Skeletal muscle tissue (tissue), 4 donors: ENCODE results near the gene RDX. TPM values are rescaled to one million over a fixed set of nuclear protein-coding genes. Genes with fewer than 3 reads are reported as not detected.
"Not testable (repeated sequence)": the region's sequence is repeated elsewhere in the genome, so short reads cannot be mapped to it uniquely, and the experiment has no call there.

Source experiments
- H3K27ac ChIP-seq: one replicate; pipeline ENCODE4 v1.7.0; 2013; ENCODE audit warnings: mild to moderate bottlenecking, low read depth, low read length, inconsistent platforms
- H3K27me3 ChIP-seq, 3 donors: one replicate each; pipeline ENCODE4 v1.7.0; 2013; ENCODE audit warnings: low read length in 3 of 3; ENCODE audit not compliant: control insufficient read depth in 3 of 3, insufficient read depth in 3 of 3
- H3K36me3 ChIP-seq, 3 donors: one replicate each; pipeline ENCODE4 v1.7.0; 2013; ENCODE audit warnings: low read length in 3 of 3; ENCODE audit not compliant: control insufficient read depth in 3 of 3, insufficient read depth in 3 of 3
- H3K4me1 ChIP-seq, 3 donors: one replicate each; pipeline ENCODE4 v1.7.0; 2013; ENCODE audit warnings: low read length in 3 of 3, mild to moderate bottlenecking in 3 of 3; ENCODE audit not compliant: control insufficient read depth in 3 of 3, insufficient read depth in 3 of 3
- H3K4me3 ChIP-seq, 3 donors: one replicate each; pipeline ENCODE4 v1.7.0; 2013; ENCODE audit warnings: low read length in 3 of 3
- H3K9ac ChIP-seq, 3 donors: one replicate each; pipeline ENCODE4 v1.7.0; 2013; ENCODE audit warnings: low read length in 3 of 3, mild to moderate bottlenecking in 3 of 3, moderate library complexity in 2 of 3, low read depth in 1 of 3
- H3K9me3 ChIP-seq, 3 donors: one replicate each; pipeline ENCODE4 v1.7.0; 2013; ENCODE audit warnings: low read length in 3 of 3; ENCODE audit not compliant: control insufficient read depth in 3 of 3
- total RNA-seq: library from RNA; depleted of rRNA; stranded (reverse); fragments of >200 nt; gene quantifications from one replicate; pipeline ENCODE4 v1.2.3, GENCODE V29; 2014
- donor health status: Osteomylitis.

RDX gene
- total RNA-seq, 1 donor from 2014 or later = 56.4 TPM

- H3K27me3 ChIP-seq, H3K27ac ChIP-seq, H3K4me3 ChIP-seq, H3K9ac ChIP-seq, H3K9me3 ChIP-seq, H3K36me3 ChIP-seq, H3K4me1 ChIP-seq: not testable (repeated sequence)
These were observed 103.7 kb downstream of the RDX start for GRCh38 chr11:110192604-110193282.

DNA sequence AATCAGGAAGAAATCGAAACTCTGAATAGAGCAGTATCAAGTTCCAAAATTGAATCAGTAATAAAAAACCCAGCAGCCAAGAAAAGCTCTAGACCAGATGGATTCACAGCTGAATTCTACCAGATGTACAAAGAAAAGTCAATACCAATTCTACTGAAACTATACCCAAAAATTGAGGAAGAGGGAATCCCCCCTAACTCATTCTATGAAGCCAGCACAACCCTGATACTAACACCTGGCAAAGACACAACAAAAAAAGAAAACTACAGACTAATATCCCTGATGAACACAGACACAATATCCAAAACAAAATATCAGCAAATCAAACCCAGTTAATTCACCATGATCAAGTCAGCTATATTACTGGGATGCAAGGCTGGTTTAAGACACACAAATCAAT, 105.5 kb downstream of the RDX start:
- no peak overlapping the region for H3K27ac ChIP-seq
- no peak overlapping the region for H3K4me3 ChIP-seq
- peaks cover 0 to under 1% (median 0%) of the 10 kb centered on the region in 3 donors for H3K36me3 ChIP-seq
- H3K9me3 ChIP-seq = no peaks in the 10 kb centered on the region
- no peak overlapping the region for H3K9ac ChIP-seq
- H3K4me1 ChIP-seq = peaks cover 0 to 3% (median 0%) of the 10 kb centered on the region in 3 donors
- no peaks in the 10 kb centered on the region for H3K27me3 ChIP-seq

DNA sequence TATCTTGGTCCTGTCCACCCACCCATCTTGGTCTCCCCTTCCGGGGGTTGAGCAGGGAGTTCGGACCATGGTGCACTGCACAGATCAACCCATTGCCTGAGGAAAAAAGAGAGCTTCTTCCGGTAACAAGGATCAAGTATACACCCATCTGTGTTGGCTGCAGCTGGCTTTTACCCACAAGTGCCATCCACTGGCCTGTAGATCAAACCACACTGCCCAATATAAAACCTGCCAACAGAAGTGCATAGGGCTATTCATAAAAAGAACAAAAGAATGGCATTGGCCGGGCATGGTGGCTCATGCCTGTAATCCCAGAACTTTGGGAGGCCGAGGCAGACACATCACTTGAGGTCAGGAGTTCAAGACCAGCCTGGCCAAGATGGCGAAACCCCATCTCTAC, 108.7 kb downstream of the RDX start:
- no peaks in the 10 kb centered on the region for H3K4me1 ChIP-seq
- peaks cover 0 to 2% (median 0%) of the 10 kb centered on the region in 3 donors for H3K36me3 ChIP-seq
- no peak overlapping the region for H3K9ac ChIP-seq
- H3K9me3 ChIP-seq = no peaks in the 10 kb centered on the region
- H3K27me3 ChIP-seq = no peaks in the 10 kb centered on the region
- no peak overlapping the region for H3K27ac ChIP-seq
- H3K4me3 ChIP-seq = no peak overlapping the region

DNA sequence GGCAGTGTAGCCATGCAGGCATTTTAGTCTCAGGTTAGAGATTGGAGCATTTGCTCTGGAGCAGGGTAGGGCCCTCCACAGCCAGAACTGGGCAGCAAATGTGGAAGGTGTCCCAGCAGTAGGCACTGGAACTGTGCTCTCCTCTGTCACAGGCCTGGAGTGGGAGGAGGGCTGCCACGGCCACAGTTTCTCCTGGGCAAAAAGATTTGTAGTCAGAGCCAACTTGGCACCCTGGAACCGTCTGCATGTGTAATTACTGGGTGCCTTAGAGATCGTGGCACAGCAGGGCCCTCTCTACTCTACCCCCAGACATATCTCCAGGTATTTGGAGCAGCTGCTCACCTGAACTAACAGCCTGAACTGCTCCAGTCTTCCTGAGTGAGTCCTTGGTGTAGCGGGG, 109.5 kb downstream of the RDX start:
- H3K9ac ChIP-seq = no peak overlapping the region
- H3K4me1 ChIP-seq = no peaks in the 10 kb centered on the region
- no peak overlapping the region for H3K27ac ChIP-seq
- H3K9me3 ChIP-seq = no peaks in the 10 kb centered on the region
- H3K27me3 ChIP-seq = no peaks in the 10 kb centered on the region
- peaks cover 0 to 2% (median 0%) of the 10 kb centered on the region in 3 donors for H3K36me3 ChIP-seq
- no peak overlapping the region for H3K4me3 ChIP-seq

DNA sequence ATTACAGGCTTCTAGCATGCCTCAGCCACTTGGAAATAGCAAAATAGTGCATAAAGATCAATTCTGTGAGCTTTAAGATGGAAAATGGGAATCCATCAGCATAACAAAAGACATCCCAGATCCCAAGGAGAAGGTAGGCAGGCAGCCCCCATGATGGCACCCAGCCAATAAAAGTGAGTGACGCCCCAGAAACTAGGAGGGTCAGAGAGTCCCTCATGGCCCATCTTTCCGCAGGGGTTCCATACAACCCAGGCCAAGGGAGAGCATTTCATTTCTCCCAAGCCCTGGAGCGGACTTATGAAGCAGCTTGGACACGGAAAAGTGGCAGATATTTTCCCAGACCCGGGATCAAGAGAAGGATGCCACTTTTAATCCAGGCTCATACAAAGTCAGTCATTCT, 110.0 kb downstream of the RDX start:
- Histone ChIP-seq H3K27me3 (no peaks in the 10 kb centered on the region), H3K27ac (no peak overlapping the region), H3K4me3 (no peak overlapping the region), H3K36me3 (peaks cover 0 to 2% (median 0%) of the 10 kb centered on the region in 3 donors), H3K9ac (no peak overlapping the region), H3K9me3 (no peaks in the 10 kb centered on the region), H3K4me1 (no peaks in the 10 kb centered on the region)

- Histone ChIP-seq H3K27me3 (no peaks in the 10 kb centered on the region), H3K27ac (no peak overlapping the region), H3K9me3 (no peaks in the 10 kb centered on the region), H3K4me1 (no peaks in the 10 kb centered on the region), H3K36me3 (peaks cover 0 to 2% (median 0%) of the 10 kb centered on the region in 3 donors), H3K4me3 (no peak overlapping the region), H3K9ac (no peak overlapping the region)
These were observed 110.8 kb downstream of the RDX start for GRCh38 chr11:110185599-110185998.

DNA sequence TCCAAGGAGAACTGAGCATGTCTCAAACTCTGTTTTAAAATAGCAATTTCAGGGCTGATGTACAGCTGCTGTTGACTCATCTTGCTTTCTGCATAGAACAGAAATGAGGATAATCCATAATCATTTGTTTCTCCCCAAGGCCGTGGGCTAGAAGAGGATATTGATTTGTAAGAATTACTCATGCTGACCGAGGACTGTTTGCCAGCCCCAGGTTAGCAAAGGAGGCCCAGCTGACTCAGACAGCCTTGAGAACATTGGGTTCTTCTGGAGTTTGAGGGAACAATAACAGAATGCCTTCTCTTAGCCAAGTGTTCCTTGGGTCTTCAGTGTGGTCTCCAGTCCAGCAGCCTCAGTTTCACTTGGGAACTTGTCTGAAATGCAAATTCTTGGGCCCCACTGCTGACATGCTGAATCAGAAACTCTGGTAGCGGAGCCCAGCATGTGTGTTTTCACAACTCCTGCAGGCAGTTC, 111.3 kb downstream of the RDX start:
- Histone ChIP-seq H3K9me3 (no peaks in the 10 kb centered on the region), H3K4me1 (no peaks in the 10 kb centered on the region), H3K4me3 (no peak overlapping the region), H3K36me3 (peaks cover 0 to 2% (median 0%) of the 10 kb centered on the region in 3 donors), H3K27ac (no peak overlapping the region), H3K27me3 (no peaks in the 10 kb centered on the region), H3K9ac (no peak overlapping the region)

- H3K36me3 ChIP-seq = peaks cover 0 to 2% (median 0%) of the 10 kb centered on the region in 3 donors
- H3K4me1 ChIP-seq = no peaks in the 10 kb centered on the region
- no peaks in the 10 kb centered on the region for H3K9me3 ChIP-seq
- H3K9ac ChIP-seq = no peak overlapping the region
- no peak overlapping the region for H3K27ac ChIP-seq
- H3K4me3 ChIP-seq = no peak overlapping the region
- H3K27me3 ChIP-seq = no peaks in the 10 kb centered on the region
These were observed 112.0 kb downstream of the RDX start for GRCh38 chr11:110184456-110184855.

DNA sequence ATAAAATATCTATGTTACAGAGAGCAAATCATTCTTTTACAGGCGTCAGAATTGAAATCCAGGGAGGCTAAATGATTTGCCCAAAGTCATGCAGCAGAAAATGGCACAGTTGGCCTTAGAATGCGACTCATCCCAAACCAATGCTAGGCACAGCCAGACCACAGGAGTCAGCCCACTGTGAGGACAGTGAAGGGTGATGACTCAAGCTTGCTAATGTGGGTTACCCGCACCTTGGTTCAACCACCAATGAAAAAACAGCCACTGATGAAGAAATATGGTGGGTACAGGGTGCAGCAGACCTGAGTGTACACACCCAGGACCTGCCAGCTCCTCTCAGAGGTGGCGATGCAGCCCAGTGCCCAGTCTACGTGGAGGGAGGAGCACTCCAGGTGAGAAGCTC, 113.5 kb downstream of the RDX start:
- H3K27ac ChIP-seq = no peak overlapping the region
- no peaks in the 10 kb centered on the region for H3K9me3 ChIP-seq
- no peaks in the 10 kb centered on the region for H3K4me1 ChIP-seq
- no peaks in the 10 kb centered on the region for H3K27me3 ChIP-seq
- H3K36me3 ChIP-seq = peaks cover 0 to 2% (median 0%) of the 10 kb centered on the region in 3 donors
- H3K9ac ChIP-seq = no peak overlapping the region
- H3K4me3 ChIP-seq = no peak overlapping the region

- Histone ChIP-seq H3K9ac (no peak overlapping the region), H3K4me1 (peaks cover 3% of the 10 kb centered on the region in 3 donors), H3K4me3 (no peak overlapping the region), H3K27me3 (no peaks in the 10 kb centered on the region), H3K36me3 (no peaks in the 10 kb centered on the region), H3K9me3 (no peaks in the 10 kb centered on the region), H3K27ac (no peak overlapping the region)
These were observed 117.3 kb downstream of the RDX start for GRCh38 chr11:110179064-110179463.
